CD4-positive, alpha-beta memory T cell (primary cell): ENCODE data around the gene RTN3. TPM values are rescaled to one million over a fixed set of nuclear protein-coding genes. Genes with fewer than 3 reads are reported as not detected.
"Not testable (repeated sequence)": the region's sequence is repeated elsewhere in the genome, so short reads cannot be mapped to it uniquely, and the experiment has no call there.

Source experiments
- CTCF ChIA-PET: fragments of 350-600 bp; sonication (Branson Sonifier 250); formaldehyde crosslinking; loops from one replicate; lab custom pipeline; 2021; ENCODE audit warnings: inconsistent platforms; ENCODE audit not compliant: partially characterized antibody; lab: Charles Lee
- POLR2A ChIA-PET: fragments of 350-600 bp; sonication (Branson Sonifier 250); formaldehyde crosslinking; loops from one replicate; lab custom pipeline; 2021; ENCODE audit not compliant: partially characterized antibody; lab: Charles Lee
- DNase-seq, 5 donors: peaks; one replicate each; pipeline versions ENCODE4 v3.0.0 to v3.0.0-alpha.2; 2020 to 2022; ENCODE audit warnings: mixed read lengths in 1 of 5
- H3K27ac ChIP-seq: one replicate; pipeline ENCODE4 v1.7.0; 2013; ENCODE audit warnings: low read depth, low read length
- H3K27me3 ChIP-seq: 2 replicates; pipeline ENCODE4 v1.7.0; 2013; ENCODE audit warnings: mild to moderate bottlenecking, low read length, moderate library complexity; ENCODE audit not compliant: insufficient read depth
- H3K36me3 ChIP-seq: 2 replicates; pipeline ENCODE4 v1.7.0; 2013; ENCODE audit warnings: mild to moderate bottlenecking, low read length, moderate library complexity; ENCODE audit not compliant: insufficient read depth
- H3K4me1 ChIP-seq: 2 replicates; pipeline ENCODE4 v1.7.0; 2013; ENCODE audit warnings: mild to moderate bottlenecking, low read length, moderate library complexity; ENCODE audit not compliant: insufficient read depth
- H3K4me3 ChIP-seq, 2 donors: one replicate each; pipeline ENCODE4 v1.7.0; 2013; ENCODE audit warnings: low read length in 2 of 2, mild to moderate bottlenecking in 1 of 2
- H3K9me3 ChIP-seq, 2 donors: one replicate each; pipeline ENCODE4 v1.7.0; 2013; ENCODE audit warnings: low read length in 2 of 2, control low read depth in 1 of 2; ENCODE audit not compliant: control insufficient read depth in 1 of 2
- H3K27ac Mint-ChIP-seq, 7 donors: one replicate each; pipeline ENCODE4 v1.8.0; 2020 to 2021; ENCODE audit warnings: mixed read lengths in 7 of 7, mild to moderate bottlenecking in 6 of 7, inconsistent platforms in 3 of 7, moderate library complexity in 3 of 7
- H3K27me3 Mint-ChIP-seq, 2 donors: one replicate each; pipeline ENCODE4 v1.8.0; 2020 to 2021; ENCODE audit warnings: mixed read lengths in 2 of 2
- H3K36me3 Mint-ChIP-seq, 2 donors: one replicate each; pipeline ENCODE4 v1.8.0; 2020 to 2021; ENCODE audit warnings: mixed read lengths in 2 of 2, inconsistent platforms in 1 of 2, mild to moderate bottlenecking in 1 of 2
- H3K4me1 Mint-ChIP-seq, 4 donors: one replicate each; pipeline ENCODE4 v1.8.0; 2020 to 2021; ENCODE audit warnings: mixed read lengths in 4 of 4, mild to moderate bottlenecking in 1 of 4
- H3K4me3 Mint-ChIP-seq, 8 donors: one replicate each; pipeline ENCODE4 v1.8.0; 2020 to 2021; ENCODE audit warnings: mixed read lengths in 8 of 8, mild to moderate bottlenecking in 7 of 8, moderate library complexity in 6 of 8, inconsistent platforms in 3 of 8
- H3K9me3 Mint-ChIP-seq, 8 donors: one replicate each; pipeline ENCODE4 v1.8.0; 2020 to 2021; ENCODE audit warnings: mixed read lengths in 8 of 8, mild to moderate bottlenecking in 5 of 8, inconsistent platforms in 3 of 8, moderate library complexity in 1 of 8
- intact Hi-C: fragments of 100-400 bp; cut with micrococcal nuclease; formaldehyde crosslinking; loops from one replicate; pipeline ENCODE4 v1.15.1; 2023
- polyA plus RNA-seq, 2 donors: library from polyadenylated mRNA; unstranded; fragments of 300-500 nt; fragmentation: Illumina TruSeq; gene quantifications; one replicate each; pipeline ENCODE4 v1.2.3, GENCODE V29; 2021
- total RNA-seq, 2 experiments: library from RNA; stranded (reverse); gene quantifications; one replicate each; pipeline ENCODE4 v1.2.3, GENCODE V29; 2021

The RTN3 gene
- total and polyA plus RNA-seq, 4 experiments from 2014 or later, result 41.7 to 72.9 (median 42.8) TPM

- peak overlapping the region; percentile 89 to 98 (median 92) for H3K4me3 Mint-ChIP-seq
- Histone ChIP-seq H3K4me1 (peaks cover 22% of the 10 kb centered on the region), H3K27me3 (no peaks in the 10 kb centered on the region), H3K9me3 (no peaks in the 10 kb centered on the region), H3K4me3 (peak overlapping the region; percentile 24 to 93), H3K36me3 (no peaks in the 10 kb centered on the region), H3K27ac (peak overlapping the region; percentile 86)
- peaks cover 18 to 30% (median 24%) of the 10 kb centered on the region in 4 donors for H3K4me1 Mint-ChIP-seq
- CTCF ChIA-PET, result interaction anchor here (1.0 to 3.7 kb wide), 4 partner anchors 10 to 57 kb away, joined by 3 to 24 read pairs (median 13); partner anchors contain the start of gene ATL3
- peaks cover 0 to 2% (median 0%) of the 10 kb centered on the region in 8 donors for H3K9me3 Mint-ChIP-seq
- DNase-seq, result peak in 1 of 5 donors; percentile 47
- POLR2A ChIA-PET, result interaction anchor here (0.7 to 4.0 kb wide), 8 partner anchors 8 to 1343 kb away, joined by 3 to 44 read pairs (median 4); partner anchors contain the start of genes ASRGL1 and ATL3
- H3K36me3 Mint-ChIP-seq, result peaks cover 0 to 8% of the 10 kb centered on the region in 2 donors
- peak overlapping the region; percentile 71 to 98 (median 91) for H3K27ac Mint-ChIP-seq
- H3K27me3 Mint-ChIP-seq, result peaks cover 0 to 1% of the 10 kb centered on the region in 2 donors
- intact Hi-C loops, result loop anchor here (1.0 to 5.0 kb wide), 3 partner anchors 10 to 506 kb away; partner anchors contain the start of genes ATL3, COX8A and STIP1
These were observed 423 bp upstream of the RTN3 start for GRCh38 chr11:63680834-63681320.

DNA sequence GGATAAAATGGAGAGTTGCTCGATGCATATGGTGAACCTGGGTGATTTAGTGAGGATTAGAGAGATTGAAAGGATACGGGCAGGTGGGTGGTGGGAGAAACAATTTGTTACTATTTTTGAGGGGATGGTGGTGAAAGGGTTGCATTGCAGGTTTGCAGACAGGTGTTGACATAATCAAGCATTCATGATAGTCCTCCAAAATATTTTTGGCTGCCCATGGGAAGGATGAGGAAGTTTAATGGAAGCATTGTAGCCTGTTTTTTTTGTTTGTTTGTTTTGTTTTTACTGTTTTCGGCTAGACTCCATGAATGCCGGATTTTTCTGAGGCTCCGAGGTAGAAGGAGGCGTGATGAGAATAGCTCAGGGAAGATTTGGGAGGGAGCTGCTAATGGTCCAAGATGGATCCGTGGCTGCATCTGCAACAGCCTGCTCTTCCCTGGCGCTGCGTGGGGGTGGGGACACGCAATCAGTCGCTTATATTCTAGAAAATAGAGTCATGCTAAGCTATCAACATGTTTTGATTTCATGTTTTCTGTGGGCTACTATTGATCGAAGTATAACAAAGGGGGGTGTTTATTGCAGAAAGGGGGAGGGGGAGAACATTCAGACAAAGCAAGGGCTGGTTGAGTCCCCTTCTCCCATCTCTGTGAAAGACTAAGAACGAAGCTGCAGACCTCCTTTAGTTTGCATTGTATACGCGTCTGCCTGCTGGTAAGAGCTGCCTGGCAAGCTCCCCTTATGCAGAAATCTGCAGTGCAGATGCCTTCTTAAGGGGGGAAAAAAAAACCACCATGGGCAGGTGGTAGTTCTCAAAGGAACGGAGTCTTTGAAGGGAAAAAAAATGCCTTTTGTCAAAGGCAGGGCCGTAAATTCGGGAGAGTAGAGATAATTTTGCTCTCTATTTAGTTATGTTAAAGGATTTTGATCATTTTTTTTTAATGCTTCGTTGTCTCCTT lies 1.0 kb downstream of the RTN3 start:
- H3K4me3 ChIP-seq, result peak overlapping the region; percentile 54 to 93
- peaks cover 0 to 2% (median 0%) of the 10 kb centered on the region in 8 donors for H3K9me3 Mint-ChIP-seq
- peak overlapping the region; percentile 86 for H3K27ac ChIP-seq
- H3K36me3 ChIP-seq, result no peaks in the 10 kb centered on the region
- no peaks in the 10 kb centered on the region for H3K27me3 ChIP-seq
- H3K4me1 Mint-ChIP-seq, result peaks cover 19 to 32% (median 27%) of the 10 kb centered on the region in 4 donors
- CTCF ChIA-PET, result interaction anchor here (0.8 to 3.7 kb wide), 9 partner anchors 9 to 203 kb away, joined by 3 to 24 read pairs (median 3); partner anchors contain the start of gene ATL3
- peaks cover 0 to 1% of the 10 kb centered on the region in 2 donors for H3K27me3 Mint-ChIP-seq
- no peaks in the 10 kb centered on the region for H3K9me3 ChIP-seq
- peak in 1 of 5 donors; percentile 4 for DNase-seq
- H3K27ac Mint-ChIP-seq, result peak overlapping the region; percentile 71 to 93 (median 90)
- intact Hi-C loops, result loop anchor here (5.0 kb wide), 1 partner anchor 505 kb away; the partner anchor contains the start of gene STIP1
- H3K4me1 ChIP-seq, result peaks cover 22% of the 10 kb centered on the region
- H3K4me3 Mint-ChIP-seq, result peak overlapping the region; percentile 89 to 98 (median 92)
- peaks cover 0 to 8% of the 10 kb centered on the region in 2 donors for H3K36me3 Mint-ChIP-seq
- POLR2A ChIA-PET, result interaction anchor here (0.8 to 4.0 kb wide), 8 partner anchors 8 to 1344 kb away, joined by 3 to 44 read pairs (median 3); partner anchors contain the start of genes ASRGL1 and ATL3

- H3K27ac Mint-ChIP-seq, result peak overlapping the region in 3 of 7 donors; percentile 17 to 53 (median 40)
- H3K36me3 ChIP-seq, result no peaks in the 10 kb centered on the region
- no peak overlapping the region for H3K4me3 ChIP-seq
- no peaks in the 10 kb centered on the region for H3K27me3 ChIP-seq
- ChIA-PET CTCF (interaction anchor here (0.8 to 3.7 kb wide), 6 partner anchors 12 to 192 kb away, joined by 3 to 24 read pairs (median 6); partner anchors contain the start of gene ATL3), POLR2A (interaction anchor here (1.1 to 4.0 kb wide), 2 partner anchors 9 to 13 kb away, joined by 3 to 44 read pairs; partner anchors contain the start of gene ATL3)
- peaks cover 0 to 8% of the 10 kb centered on the region in 2 donors for H3K36me3 Mint-ChIP-seq
- intact Hi-C loops, result loop anchor here (5.0 kb wide), 1 partner anchor 504 kb away; the partner anchor contains the start of gene STIP1
- H3K4me3 Mint-ChIP-seq, result peak overlapping the region in 6 of 8 donors; percentile 55 to 98 (median 90)
- H3K27ac ChIP-seq, result no peak overlapping the region
- peaks cover 23 to 36% (median 29%) of the 10 kb centered on the region in 4 donors for H3K4me1 Mint-ChIP-seq
- no peaks in the 10 kb centered on the region for H3K9me3 ChIP-seq
- peaks cover 0 to 2% (median 0%) of the 10 kb centered on the region in 8 donors for H3K9me3 Mint-ChIP-seq
- H3K27me3 Mint-ChIP-seq, result peaks cover 0 to 1% of the 10 kb centered on the region in 2 donors
- no peak for DNase-seq
- peaks cover 22% of the 10 kb centered on the region for H3K4me1 ChIP-seq
These were observed 2.1 kb downstream of the RTN3 start for GRCh38 chr11:63683133-63683991.

DNA sequence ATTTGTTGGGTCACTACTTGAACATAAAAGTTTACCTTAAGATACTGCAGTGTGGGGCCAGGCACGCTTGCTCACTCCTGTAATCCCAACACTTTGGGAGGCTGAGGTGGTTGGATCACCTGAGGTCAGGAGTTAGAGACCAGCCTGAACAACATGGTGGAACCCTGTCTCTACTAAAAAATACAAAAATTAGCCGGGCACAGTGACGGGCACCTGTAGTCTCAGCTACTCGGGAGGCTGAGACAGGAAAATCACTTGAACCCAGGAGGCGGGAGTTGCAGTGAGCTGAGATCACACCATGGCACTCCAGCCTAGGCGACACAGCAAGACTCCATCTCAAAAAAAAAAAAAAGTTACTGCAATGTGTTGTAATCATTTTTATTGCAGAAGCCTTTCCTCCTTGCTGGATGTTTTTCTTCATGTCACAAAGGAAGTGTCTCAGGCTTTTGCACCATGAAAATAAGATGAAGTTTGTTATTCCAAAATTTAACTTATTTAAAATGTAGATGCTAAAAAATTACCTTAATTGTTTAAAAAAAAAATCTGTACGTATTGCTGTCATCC lies 3.9 kb downstream of the RTN3 start:
- H3K9me3 ChIP-seq, DNase-seq, H3K4me3 ChIP-seq, H3K27me3 ChIP-seq, H3K27me3 Mint-ChIP-seq, intact Hi-C loops, POLR2A ChIA-PET, H3K36me3 Mint-ChIP-seq, H3K36me3 ChIP-seq, H3K27ac Mint-ChIP-seq, H3K9me3 Mint-ChIP-seq, H3K4me3 Mint-ChIP-seq, H3K27ac ChIP-seq: not testable (repeated sequence)
- peaks cover 26 to 41% (median 34%) of the 10 kb centered on the region in 4 donors for H3K4me1 Mint-ChIP-seq
- CTCF ChIA-PET, result interaction anchor here (1.5 kb wide), 1 partner anchor 14 kb away, joined by 5 read pairs; the partner anchor contains the start of gene ATL3
- H3K4me1 ChIP-seq, result peaks cover 22% of the 10 kb centered on the region

DNA sequence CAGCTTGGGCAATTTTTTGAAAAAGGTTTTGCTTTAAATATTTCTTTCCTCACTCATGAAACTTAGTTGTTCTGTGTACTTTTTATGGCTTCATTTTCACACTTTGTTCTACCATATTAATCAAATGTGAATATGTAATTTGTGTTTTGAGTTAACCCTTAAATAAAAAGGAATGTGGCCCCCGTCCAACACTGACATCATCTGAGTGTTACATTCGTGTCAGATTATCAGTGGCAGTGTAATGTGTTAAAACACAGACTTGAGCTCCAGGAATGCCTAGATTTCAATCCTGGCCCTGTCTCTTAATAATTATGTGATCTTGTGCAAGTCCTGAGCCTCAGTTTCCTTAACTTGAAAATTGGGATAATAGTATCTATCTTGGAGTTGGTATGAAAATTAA lies 5.6 kb downstream of the RTN3 start:
- peaks cover 25 to 40% (median 26%) of the 10 kb centered on the region in 4 donors for H3K4me1 Mint-ChIP-seq
- H3K9me3 Mint-ChIP-seq, result no peaks in the 10 kb centered on the region
- POLR2A ChIA-PET, result no interaction called here
- H3K36me3 Mint-ChIP-seq, result peaks cover 0 to 3% of the 10 kb centered on the region in 2 donors
- CTCF ChIA-PET, result interaction anchor here (0.7 to 1.8 kb wide), 2 partner anchors 52 to 463 kb away, joined by 3 to 5 read pairs; no protein-coding TSS in a partner anchor
- peaks cover 16% of the 10 kb centered on the region for H3K4me1 ChIP-seq
- H3K4me3 Mint-ChIP-seq, result no peak overlapping the region
- H3K27me3 Mint-ChIP-seq, result no peaks in the 10 kb centered on the region
- no peak for DNase-seq
- H3K27ac ChIP-seq, result no peak overlapping the region
- H3K4me3 ChIP-seq, result no peak overlapping the region
- no peaks in the 10 kb centered on the region for H3K36me3 ChIP-seq
- no peaks in the 10 kb centered on the region for H3K27me3 ChIP-seq
- H3K9me3 ChIP-seq, result no peaks in the 10 kb centered on the region
- H3K27ac Mint-ChIP-seq, result no peak overlapping the region
- intact Hi-C loops, result no loop called here

GRCh38 chr11:63687845-63688244 lies 6.5 kb downstream of the RTN3 start:
- Mint-ChIP-seq H3K27ac (no peak overlapping the region), H3K27me3 (no peaks in the 10 kb centered on the region), H3K4me3 (no peak overlapping the region), H3K4me1 (peaks cover 17 to 31% (median 18%) of the 10 kb centered on the region in 4 donors), H3K36me3 (no peaks in the 10 kb centered on the region), H3K9me3 (no peaks in the 10 kb centered on the region)
- POLR2A ChIA-PET, result no interaction called here
- intact Hi-C loops, result no loop called here
- Histone ChIP-seq H3K4me1 (peaks cover 7% of the 10 kb centered on the region), H3K9me3 (no peaks in the 10 kb centered on the region), H3K36me3 (no peaks in the 10 kb centered on the region), H3K27ac (no peak overlapping the region), H3K4me3 (no peak overlapping the region), H3K27me3 (no peaks in the 10 kb centered on the region)
- DNase-seq, result no peak
- CTCF ChIA-PET, result interaction anchor here (1.8 kb wide), 1 partner anchor 51 kb away, joined by 5 read pairs; no protein-coding TSS in a partner anchor
